Smooth muscle cell (in vitro differentiated cells): ENCODE data around the gene HDHD3. TPM values are rescaled to one million over a fixed set of nuclear protein-coding genes. Genes with fewer than 3 reads are reported as not detected.
A peak's percentile ranks its signal among the peaks of the same experiment; 100 is the strongest.

ENCODE experiments used
- DNase-seq: peaks from one replicate; lab custom pipeline; 2025; ENCODE audit not compliant: unreplicated experiment; lab: John Stamatoyannopoulos, UW
- H2AFZ ChIP-seq: fragments of 200-600 bp; sonication (generic); 2 replicates; pipeline ENCODE4 v1.6.0; 2016; ENCODE audit warnings: antibody characterized with exemption, low read depth, mild to moderate bottlenecking
- H3F3A ChIP-seq: fragments of 200-600 bp; sonication (generic); 2 replicates; pipeline ENCODE4 v1.6.0; 2017; ENCODE audit warnings: antibody characterized with exemption, low read depth
- H3K27ac ChIP-seq: fragments of 200-600 bp; sonication (generic); 2 replicates; pipeline ENCODE4 v1.5.1; 2016; ENCODE audit warnings: low read depth, mild to moderate bottlenecking
- H3K27me3 ChIP-seq: fragments of 200-600 bp; sonication (generic); 2 replicates; pipeline ENCODE4 v1.6.1; 2016; ENCODE audit warnings: low read depth, mild to moderate bottlenecking
- H3K36me3 ChIP-seq: fragments of 200-600 bp; sonication (generic); 2 replicates; pipeline ENCODE4 v1.5.1; 2016; ENCODE audit warnings: low read depth
- H3K4me1 ChIP-seq: fragments of 200-600 bp; sonication (generic); 2 replicates; pipeline ENCODE4 v1.5.1; 2016; ENCODE audit warnings: low read depth
- H3K4me2 ChIP-seq: fragments of 200-600 bp; sonication (generic); 2 replicates; pipeline ENCODE4 v1.6.0; 2016; ENCODE audit warnings: mild to moderate bottlenecking
- H3K4me3 ChIP-seq: fragments of 200-600 bp; sonication (generic); 2 replicates; pipeline ENCODE4 v1.5.1; 2016; ENCODE audit warnings: mild to moderate bottlenecking
- H3K79me2 ChIP-seq: fragments of 200-600 bp; sonication (generic); 2 replicates; pipeline ENCODE4 v1.6.0; 2016; ENCODE audit warnings: low read depth, mild to moderate bottlenecking
- H3K9ac ChIP-seq: fragments of 200-600 bp; sonication (generic); 2 replicates; pipeline ENCODE4 v1.6.0; 2016; ENCODE audit warnings: low read depth
- H3K9me3 ChIP-seq: fragments of 200-600 bp; sonication (generic); replicated peaks from 2 replicates; pipeline ENCODE4 v1.5.1; 2016; ENCODE audit warnings: low read depth
- H4K20me1 ChIP-seq: fragments of 200-600 bp; sonication (generic); 2 replicates; pipeline ENCODE4 v1.6.0; 2016; ENCODE audit warnings: low read depth
- WGBS: methylation state at CpG from one replicate; pipeline ENCODE4 v1.1.7; 2016; ENCODE audit warnings: low lambda C conversion rate; 5-methylcytosine and 5-hydroxymethylcytosine counted together
- polyA plus RNA-seq: library from polyadenylated mRNA; unstranded; fragments of >200 nt; fragmentation: Nextera tagmentation; extraction: Ambion mirVana; gene quantifications from 2 replicates; pipeline ENCODE4 v1.2.1, GENCODE V29; 2016
- total RNA-seq: library from RNA; depleted of rRNA; stranded (reverse); fragments of >200 nt; gene quantifications from 2 replicates; pipeline ENCODE4 v1.2.3, GENCODE V29; 2014
- TF ChIP-seq, protein P1 (sequence below): fragments of 200-600 bp; sonication (generic); IDR thresholded peaks from 2 replicates; pipeline ENCODE4 v1.5.1; 2017; ENCODE audit warnings: borderline replicate concordance, mild to moderate bottlenecking, antibody characterized with exemption; ENCODE audit not compliant: insufficient read depth, poor library complexity, severe bottlenecking

Gene HDHD3
- total and polyA plus RNA-seq, 2 experiments from 2014 or later, result 2.9 to 12.5 TPM

DNA sequence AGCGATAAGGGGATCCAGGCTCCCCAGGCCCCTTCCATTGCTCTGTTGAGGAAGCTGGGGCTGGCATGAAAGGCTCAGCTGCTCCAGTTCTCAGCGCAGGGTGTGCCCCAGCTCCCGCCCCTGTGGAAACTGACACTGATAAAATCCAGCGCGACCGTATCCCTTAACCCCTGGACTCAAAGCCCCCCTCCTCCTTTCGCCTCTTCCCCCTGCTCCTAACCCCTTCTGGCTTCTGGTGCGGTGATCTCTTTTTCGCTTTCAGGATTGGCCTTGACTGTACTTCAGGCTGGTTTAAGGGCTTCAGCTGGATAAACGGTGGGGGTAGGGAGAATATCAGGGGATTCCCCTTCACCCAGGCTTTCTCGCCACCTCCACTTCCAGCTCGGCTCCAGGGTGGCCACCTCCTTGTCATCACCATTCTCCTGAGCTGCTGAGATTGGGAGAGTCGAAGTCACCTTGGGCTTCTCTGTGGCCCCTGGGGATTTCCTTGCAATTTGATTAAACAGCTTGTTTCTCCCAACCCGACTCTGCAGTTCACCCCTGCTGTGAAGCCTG lies 26.6 kb downstream of the HDHD3 start:
- Histone ChIP-seq H3K4me3 (peak overlapping the region; percentile 49), H3K36me3 (no peaks in the 10 kb centered on the region), H3F3A (peaks cover 5% of the 10 kb centered on the region), H3K27ac (no peak overlapping the region), H3K27me3 (peaks cover 35% of the 10 kb centered on the region), H2AFZ (no peak overlapping the region), H4K20me1 (no peaks in the 10 kb centered on the region), H3K9me3 (no peaks in the 10 kb centered on the region), H3K9ac (no peak overlapping the region), H3K79me2 (no peaks in the 10 kb centered on the region), H3K4me1 (no peaks in the 10 kb centered on the region), H3K4me2 (peak overlapping the region; percentile 86)
- WGBS, result 32% methylated on average over 14 of the region's 14 CpGs
- DNase-seq, result no peak
- TF ChIP-seq, protein P1, sequence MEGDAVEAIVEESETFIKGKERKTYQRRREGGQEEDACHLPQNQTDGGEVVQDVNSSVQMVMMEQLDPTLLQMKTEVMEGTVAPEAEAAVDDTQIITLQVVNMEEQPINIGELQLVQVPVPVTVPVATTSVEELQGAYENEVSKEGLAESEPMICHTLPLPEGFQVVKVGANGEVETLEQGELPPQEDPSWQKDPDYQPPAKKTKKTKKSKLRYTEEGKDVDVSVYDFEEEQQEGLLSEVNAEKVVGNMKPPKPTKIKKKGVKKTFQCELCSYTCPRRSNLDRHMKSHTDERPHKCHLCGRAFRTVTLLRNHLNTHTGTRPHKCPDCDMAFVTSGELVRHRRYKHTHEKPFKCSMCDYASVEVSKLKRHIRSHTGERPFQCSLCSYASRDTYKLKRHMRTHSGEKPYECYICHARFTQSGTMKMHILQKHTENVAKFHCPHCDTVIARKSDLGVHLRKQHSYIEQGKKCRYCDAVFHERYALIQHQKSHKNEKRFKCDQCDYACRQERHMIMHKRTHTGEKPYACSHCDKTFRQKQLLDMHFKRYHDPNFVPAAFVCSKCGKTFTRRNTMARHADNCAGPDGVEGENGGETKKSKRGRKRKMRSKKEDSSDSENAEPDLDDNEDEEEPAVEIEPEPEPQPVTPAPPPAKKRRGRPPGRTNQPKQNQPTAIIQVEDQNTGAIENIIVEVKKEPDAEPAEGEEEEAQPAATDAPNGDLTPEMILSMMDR, result no peak

DNA sequence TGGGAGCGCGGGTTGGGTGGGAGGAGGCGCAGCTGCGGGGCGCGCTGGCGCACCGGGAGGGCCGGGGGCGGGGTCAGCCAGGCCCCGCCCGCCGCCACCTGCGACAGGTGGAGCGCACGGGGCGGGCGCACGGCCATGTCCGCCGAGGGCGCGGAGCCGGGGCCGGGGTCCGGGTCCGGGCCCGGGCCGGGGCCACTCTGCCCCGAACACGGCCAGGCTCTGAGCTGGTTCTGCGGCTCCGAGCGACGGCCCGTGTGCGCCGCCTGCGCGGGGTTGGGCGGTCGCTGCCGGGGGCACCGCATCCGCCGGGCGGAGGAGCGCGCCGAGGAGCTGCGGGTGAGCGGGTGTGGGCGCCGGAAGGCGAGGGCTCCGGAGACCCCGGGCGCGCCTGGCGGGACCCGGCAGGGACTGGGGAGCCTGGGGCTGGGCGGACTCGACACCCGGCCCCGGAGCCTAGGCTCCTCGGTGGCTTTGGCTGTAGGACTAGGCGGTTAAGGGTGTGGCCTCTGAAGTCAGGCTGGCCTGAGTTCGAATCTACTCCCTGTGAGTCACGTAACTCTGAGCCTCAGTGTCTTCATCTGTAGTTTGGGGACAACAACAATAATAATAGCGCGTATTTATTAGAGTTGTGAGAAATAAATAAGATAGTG lies 27.2 kb downstream of the HDHD3 start, which contains the start of gene BSPRY:
BSPRY (plus strand) TSS at position 97 of the 650 bp plus-strand sequence; CDS start at position 136, 39 bp downstream.
- TF ChIP-seq, protein P1, result no peak
- H3K4me1 ChIP-seq, result no peaks in the 10 kb centered on the region
- H4K20me1 ChIP-seq, result no peaks in the 10 kb centered on the region
- no peaks in the 10 kb centered on the region for H3K36me3 ChIP-seq
- H3K9me3 ChIP-seq, result no peaks in the 10 kb centered on the region
- DNase-seq, result no peak
- peaks cover 35% of the 10 kb centered on the region for H3K27me3 ChIP-seq
- peaks cover 5% of the 10 kb centered on the region for H3F3A ChIP-seq
- 3% methylated on average over 34 of the region's 71 CpGs for WGBS
- no peaks in the 10 kb centered on the region for H3K79me2 ChIP-seq
- peak within 1 kb of the TSS; percentile 54 for H2AFZ ChIP-seq
- H3K9ac ChIP-seq, result no peak within 1 kb of the TSS
- no peak within 1 kb of the TSS for H3K27ac ChIP-seq
- peak within 1 kb of the TSS; percentile 49 for H3K4me3 ChIP-seq
- H3K4me2 ChIP-seq, result peak within 1 kb of the TSS; percentile 86

DNA sequence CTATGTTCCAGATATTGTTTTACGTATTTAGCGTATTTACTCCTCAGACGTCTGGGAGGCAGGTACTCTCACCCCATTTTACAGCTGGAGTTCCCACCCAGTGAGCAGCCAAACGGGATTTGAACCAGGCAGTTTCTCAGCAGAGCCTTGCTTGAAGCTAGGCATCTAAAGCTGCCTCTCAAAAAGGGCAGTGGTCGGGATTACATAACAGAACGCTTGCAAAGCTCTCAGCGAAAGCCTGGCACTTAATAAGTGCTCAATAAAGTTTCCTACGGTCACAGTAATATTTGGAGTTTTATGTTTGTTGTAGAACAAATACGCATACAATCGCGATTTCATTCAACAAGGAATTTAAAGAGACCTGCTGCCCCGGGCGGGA lies 27.7 kb downstream of the HDHD3 start:
- TF ChIP-seq, protein P1, result no peak
- peak overlapping the region; percentile 86 for H3K4me2 ChIP-seq
- H3K4me3 ChIP-seq, result peak overlapping the region; percentile 49
- no peaks in the 10 kb centered on the region for H3K79me2 ChIP-seq
- no peaks in the 10 kb centered on the region for H3K36me3 ChIP-seq
- 14% methylated on average over 13 of the region's 13 CpGs for WGBS
- no peak for DNase-seq
- H3K9me3 ChIP-seq, result no peaks in the 10 kb centered on the region
- no peaks in the 10 kb centered on the region for H3K4me1 ChIP-seq
- H2AFZ ChIP-seq, result no peak overlapping the region
- no peak overlapping the region for H3K9ac ChIP-seq
- H3F3A ChIP-seq, result peaks cover 5% of the 10 kb centered on the region
- H3K27ac ChIP-seq, result no peak overlapping the region
- peaks cover 35% of the 10 kb centered on the region for H3K27me3 ChIP-seq
- H4K20me1 ChIP-seq, result no peaks in the 10 kb centered on the region
